HG03558 (cell line): Measurements from ENCODE around the gene CEBPE.
"Not testable (repeated sequence)": the region's sequence is repeated elsewhere in the genome, so short reads cannot be mapped to it uniquely, and the experiment has no call there.

Source experiments
- ATAC-seq: cut with Tn5 transposase; IDR thresholded peaks from one replicate; pipeline ENCODE4 v1.9.1; 2021; ENCODE audit warnings: moderate number of reproducible peaks; ENCODE audit not compliant: unreplicated experiment; ENCODE audit errors: extremely low read depth

CEBPE gene

DNA sequence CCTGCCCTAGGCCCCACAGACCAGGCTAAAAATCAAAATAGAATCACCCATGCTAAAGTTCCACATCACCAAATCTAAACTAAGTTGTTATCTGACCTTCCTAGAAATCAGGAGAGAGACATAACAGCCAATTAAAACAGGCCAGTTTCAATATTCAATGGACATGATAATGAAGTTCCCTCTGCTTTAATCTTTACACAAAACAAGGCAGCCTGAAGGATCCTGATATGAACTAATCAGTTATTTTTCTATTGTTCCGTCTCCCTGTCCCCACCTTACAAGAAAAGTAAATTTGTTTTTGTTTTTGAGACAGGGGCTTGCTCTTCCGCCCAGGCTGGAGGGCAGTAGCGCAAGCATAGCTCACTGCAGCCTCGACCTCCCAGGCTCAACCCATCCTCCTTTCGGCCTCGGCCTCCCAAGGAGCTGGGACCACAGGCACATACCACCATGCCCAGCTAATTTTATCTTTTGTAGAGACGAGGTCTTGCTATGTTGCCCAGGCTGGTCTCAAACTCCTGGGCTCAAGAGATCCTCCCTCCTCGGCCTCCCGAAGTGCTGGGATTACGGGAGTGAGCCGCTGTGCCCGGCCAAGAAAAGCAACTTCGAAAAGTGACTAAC, 5.4 kb upstream of the CEBPE start:
- ATAC-seq: no peak

DNA sequence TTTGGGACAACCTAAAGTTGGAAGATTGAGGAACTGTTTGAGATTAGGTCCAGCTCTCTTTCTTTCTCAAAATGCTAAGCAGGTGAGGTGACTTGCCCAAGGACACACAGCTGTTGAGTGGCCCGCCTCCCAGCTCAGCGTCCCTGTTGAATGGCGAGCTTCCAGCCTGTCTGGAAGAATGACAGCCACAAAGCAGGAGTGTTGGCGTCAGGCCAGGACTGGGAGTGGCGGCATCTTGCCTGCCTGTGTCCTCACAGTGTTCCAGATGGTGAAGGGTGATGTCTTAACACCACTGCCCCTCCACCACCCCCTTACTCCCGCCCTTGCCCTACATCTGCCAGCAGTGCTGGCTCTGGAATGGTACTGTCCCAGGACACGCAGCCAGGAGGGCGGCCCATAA, 4.4 kb upstream of the CEBPE start:
- no peak for ATAC-seq

DNA sequence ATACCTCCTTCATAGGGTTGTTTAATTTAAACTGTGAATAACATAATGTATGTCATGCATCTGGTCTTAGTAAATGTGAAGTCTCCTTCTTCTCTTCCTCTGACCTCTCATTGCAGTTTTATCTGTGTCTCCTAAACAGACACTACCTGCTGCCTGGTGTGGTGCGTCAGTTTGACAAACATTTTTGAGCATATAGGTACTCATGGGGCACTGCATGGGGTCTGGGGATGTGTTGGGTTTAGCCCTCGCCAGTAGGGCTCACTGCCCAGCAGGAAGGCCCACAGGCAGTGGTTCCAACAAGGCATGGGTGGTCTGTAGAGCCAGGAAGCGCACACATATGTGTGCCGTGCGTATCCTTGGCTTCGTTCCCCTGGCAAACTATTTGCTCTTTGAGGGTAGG, 3.0 kb upstream of the CEBPE start:
- ATAC-seq: no peak

DNA sequence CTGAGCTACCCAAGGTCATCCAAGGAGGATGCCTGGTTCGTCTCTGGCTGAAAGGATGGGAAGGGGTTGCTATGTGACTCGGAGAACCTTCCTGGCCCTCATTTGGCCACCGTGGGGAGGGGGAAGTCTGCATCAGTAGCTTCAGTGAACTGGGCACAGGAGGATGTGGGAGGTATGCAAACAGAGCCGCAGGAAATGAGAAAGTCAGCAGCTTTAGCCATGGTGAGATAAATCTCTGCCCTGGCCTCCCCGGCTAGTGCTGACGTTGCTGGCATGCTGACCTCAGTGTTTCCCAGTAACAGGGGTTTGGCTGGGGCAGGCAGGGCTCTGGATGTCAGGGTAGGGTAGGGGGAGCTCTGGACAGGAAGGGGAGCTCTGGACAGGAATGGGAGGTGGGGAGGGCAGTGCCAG, 2.3 kb upstream of the CEBPE start:
- no peak for ATAC-seq

DNA sequence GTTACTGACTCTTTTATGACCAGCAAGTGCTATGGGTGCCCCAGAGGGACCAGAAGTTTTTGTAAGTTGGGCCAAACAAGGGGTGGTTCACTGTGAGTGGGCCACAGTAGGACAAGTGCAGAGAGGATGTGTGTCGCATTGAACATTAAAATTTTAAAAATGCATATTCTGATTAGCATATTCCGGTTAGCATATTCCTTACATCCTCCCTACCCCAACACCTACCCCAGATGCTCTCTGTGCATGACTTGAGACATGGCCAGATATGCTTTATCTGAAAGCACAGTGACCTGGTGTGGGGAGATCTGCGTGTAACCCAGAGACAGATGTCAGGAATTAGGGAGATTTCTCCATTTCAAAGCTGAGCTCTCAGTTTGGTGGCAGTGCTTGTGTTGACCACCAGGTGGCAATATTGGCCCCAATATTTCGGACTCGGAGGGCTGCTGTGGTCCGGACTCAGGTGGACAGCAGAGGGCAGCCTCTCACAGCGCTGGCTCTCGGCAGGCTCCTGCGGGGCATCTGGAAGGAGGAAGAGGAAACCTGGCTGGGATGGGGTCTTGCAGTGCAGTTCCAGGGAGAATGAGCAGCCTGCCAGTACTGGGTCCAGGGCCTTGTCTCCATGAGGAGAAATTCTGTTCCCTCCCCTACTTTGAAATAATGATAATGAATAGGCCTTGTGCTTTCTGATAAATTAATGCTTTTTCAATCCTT, 1.6 kb upstream of the CEBPE start:
- ATAC-seq: no peak

DNA sequence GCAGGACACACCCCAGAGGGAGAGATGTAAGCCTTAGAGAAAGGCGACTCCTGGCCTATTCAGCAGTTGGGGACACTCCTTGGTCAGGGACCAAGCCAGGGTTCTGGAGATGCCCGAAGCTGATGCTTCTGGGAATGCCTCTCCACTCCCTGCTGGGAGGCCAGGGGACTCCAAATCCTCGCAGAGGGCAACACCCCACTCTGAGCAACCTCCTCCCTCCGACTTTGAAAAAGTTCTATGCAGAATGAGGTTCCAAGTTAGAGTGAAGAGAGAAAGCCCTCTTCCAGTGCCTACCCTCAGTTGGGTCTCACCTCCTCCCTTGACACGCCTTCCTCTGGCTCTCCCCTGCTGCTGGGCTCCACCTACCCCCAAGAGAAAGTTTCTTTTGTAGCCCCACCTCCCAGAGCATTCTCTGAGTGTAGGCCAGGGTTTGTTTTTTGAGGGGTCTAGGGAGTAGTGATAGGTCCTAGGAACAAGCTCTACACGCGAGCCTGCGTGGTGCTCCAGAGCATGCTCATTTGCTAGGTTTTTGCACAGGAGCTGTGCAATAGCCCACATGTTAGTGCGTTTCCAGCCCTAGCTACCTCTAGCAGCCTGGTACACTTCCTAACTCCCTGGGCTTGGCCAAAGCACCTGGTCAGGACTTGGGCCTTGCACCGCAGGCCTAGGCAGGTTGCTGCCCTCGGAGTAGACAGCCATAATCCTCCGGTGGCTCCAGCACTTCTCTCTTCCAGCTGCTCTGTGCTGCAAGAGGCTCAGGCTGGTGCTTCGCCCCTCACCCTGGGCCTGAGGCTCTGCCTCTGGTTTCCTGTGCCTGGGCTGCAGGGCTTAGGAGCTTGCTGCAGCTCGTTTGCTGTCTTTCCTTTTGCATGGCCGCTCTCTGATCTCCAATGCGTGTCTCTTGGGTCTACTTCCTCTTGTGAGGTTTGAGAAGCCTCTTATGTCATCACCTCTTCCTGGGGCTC, 590 bp upstream of the CEBPE start:
- ATAC-seq: no peak

DNA sequence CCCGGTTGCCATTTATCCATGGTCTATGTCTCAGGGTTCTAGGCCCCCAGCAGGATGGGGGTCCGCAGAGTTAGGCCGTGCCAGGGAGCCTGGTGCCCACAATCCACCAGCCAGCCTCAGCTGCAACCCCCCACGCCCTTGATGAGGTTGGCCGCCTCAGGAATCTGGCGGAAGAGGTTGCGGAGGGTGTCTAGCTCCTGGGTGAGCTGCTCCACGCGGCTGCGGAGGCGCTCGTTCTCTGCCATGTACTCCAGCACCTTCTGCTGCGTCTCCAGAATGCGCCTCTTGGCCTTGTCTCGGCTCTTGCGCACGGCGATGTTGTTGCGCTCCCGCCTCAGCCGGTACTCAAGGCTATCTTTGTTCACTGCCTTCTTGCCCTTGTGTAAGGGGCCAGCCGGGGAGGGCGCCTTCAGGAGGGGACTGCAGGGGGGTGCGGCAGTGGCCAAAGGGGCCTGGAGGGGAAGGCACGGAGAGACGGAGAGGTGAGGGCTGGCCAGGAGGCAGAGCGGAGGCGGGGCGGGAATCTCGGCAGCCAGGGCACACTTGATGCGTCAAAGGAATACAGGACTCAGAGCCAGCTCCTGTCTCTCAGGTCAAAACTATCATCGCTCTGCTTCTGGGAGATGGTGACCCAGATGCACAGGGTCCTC, 1.6 kb downstream of the CEBPE start:
- ATAC-seq: no peak

DNA sequence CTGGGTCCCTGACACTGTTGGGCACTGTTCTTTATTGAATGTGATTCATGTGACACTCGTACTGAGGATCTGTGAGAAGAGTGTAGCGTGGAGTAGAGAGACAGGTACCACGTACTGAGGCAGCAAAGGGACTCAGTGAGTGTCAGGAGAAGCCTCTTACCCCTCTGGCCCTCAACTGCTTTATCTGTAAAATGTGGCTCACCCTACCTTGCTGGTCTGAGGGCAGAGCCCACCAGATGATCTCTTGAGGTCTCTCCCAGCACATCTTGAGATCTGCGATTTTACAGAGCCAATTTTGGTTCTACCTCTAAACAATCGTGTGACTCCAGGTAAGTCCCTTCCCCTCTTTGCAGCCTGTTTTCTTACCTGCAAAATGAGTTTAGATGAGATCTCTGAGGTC, 3.1 kb downstream of the CEBPE start:
- no peak for ATAC-seq

DNA sequence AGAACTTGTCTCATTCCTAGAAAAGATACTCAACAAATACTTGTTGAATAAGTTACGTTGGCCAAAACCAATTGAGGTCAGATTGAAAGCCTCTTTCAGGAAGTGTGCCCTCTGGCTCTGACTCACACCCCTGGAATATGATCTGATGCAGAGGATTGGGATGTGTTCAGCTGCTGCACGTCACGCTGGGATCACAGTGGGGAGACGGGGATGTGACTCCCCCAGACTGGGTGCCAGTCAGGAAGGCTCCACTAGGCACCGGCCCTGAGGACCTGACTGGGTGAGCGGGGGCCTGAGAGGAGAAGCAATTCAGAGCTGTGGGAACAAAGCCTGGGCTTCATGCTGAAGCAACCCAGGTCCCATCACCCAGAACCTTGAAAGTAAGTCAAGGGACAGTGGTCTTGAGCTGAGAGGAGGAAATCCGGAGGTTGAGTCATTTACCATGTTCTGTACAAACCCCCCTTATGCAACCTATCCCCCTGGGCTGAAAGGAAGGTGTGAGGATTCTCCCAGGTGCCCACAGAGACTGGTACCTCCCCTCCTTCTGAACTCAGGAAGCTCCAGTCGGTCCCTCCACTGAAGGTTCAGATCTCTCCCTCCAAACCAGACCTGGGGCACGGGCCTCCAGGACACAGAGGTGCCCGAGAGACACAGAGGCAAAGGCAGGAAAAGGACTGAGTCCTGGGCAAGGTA, 3.9 kb downstream of the CEBPE start:
- no peak for ATAC-seq

DNA sequence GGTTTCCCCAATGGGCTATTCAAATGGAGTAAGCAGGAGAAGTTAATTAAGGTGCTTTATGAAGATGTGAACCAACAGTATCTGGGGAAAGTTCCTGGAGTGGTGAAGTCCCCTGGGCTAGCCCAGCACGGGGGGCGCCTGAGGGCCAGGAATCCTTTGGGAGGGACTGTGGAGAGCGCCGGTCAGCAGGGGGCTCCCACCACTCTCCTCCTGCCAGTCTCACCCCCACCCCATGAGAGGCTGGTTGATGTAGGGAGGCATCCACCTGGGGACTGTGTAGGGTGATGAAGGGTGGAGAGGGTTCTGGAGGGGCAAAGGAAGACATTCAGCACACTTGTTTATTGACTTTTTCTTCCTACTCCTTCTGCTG, 4.4 kb downstream of the CEBPE start:
- ATAC-seq: no peak

DNA sequence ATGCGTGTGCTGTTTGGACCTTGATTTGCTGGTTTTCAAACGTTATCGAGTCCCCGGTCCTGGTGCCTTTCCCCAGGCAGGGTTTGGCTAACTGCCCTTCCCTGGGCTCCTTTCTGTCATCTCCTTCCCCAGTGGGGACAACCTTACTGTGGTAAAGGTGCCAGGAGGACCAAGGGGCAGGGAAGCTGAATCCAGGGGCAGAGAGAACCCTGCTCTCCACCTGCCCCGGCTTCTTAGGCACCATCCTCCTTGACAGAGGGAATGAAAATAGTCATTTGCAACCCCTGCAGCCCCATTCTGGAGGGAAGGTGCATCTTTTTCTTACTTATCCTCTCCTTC, 5.0 kb downstream of the CEBPE start:
- no peak for ATAC-seq

DNA sequence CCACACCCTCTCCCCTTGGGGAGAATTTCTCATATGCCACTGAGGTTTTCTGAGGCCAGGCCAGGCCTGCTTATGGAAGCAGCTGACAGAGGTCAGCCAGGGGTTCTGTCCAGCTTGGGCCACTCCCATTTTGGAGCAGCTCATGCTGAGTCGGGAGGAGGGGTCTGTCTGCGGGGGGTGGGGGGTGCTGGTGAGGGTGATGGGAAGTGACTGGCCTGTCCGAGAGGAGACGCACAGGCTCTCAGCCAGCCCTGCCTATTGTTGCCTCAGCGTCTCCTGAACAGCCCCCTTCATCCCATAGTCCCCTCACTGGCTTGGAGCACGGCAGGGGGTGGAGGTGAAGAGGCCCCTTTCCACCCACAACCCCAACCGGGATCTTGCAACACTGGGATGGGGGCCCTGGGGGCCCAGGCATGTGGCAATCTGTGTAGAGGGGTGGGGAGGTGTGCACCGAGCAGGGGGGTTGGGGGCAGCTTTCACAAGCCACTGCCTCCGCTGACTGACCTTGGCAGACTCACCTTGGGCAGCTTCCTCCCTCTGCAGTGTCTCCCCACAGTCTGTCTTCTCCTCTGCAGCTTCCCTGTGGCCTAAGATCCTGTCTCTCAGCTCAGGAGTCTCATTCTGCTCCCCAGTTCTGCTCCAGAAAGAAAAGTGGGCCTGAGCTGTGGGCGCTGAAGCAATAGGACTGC, 5.5 kb downstream of the CEBPE start:
- no peak for ATAC-seq

DNA sequence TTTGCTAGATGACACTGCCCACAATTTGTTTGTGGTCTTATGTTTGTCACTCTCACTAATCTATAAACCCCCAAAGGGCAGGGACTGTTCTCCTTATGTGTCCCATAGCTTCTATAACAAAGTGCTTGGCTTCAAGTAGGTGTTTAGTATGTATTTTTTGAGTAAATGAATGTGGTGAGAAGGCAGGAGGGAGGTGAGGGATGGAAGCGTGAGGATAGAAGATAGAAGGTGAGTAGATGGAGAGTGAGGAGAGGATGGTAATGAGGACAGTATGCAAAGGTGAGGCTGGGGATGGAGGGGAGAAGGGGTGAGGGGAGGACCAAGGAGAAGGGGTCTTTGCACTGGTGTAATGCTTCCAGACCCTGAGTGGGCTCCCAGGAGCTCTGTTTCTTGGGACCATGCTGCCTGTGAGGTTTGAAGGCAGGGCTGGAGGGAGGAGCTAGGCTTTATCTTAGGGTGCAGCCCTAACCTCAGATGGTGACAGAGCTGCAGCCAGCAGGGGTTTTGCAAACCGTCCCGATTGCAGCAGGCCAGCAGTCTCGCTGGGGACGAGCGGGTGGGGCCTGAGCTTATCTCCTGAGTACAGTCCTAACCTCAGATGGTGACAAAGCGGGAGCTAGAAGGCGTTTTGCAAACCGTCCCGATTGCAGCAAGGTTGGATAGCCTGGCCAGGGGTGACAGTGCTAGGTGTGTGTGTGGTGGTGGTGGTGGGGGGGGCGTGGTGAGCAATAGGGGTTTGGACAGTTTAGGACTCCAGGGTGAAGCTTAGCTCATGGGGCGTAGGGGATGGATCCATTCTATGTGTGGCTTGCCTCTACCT, 6.5 kb downstream of the CEBPE start:
- no peak for ATAC-seq

DNA sequence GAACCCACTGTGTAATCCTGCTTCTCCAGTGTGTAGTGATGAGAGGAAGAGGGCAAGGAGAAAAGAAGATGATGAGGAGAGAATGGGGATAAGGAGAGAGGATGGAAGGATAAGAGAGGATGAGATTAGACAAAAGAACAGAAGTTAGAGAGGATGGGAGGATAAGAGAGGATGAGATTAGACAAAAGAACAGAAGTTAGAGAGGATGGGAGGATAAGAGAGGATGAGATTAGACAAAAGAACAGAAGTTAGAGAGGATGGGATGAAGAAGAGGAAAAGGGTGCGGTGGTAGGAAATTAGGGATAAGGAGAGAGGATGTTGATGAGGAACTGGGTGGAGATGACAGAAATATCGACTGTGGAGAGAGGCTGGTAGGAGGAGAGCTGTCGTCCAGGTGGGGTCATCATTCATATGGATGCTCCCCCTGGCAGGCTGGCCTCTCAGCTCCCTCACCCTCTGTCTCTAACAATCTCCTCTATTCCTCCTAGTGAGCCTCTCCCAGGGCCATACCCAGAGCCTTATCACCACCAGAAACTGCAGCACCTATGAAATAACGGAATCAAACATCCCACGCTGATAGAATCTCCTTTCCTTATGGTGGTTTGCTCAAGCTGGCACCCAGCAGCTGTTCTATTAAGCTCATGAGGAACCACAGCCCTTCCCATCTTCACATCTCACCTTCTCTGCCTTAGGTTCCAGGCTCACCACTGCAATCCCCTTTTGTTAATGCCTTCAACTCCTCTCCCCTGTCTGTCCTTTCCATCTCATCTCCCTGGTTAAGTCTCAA, 8.3 kb downstream of the CEBPE start:
- ATAC-seq: no peak

DNA sequence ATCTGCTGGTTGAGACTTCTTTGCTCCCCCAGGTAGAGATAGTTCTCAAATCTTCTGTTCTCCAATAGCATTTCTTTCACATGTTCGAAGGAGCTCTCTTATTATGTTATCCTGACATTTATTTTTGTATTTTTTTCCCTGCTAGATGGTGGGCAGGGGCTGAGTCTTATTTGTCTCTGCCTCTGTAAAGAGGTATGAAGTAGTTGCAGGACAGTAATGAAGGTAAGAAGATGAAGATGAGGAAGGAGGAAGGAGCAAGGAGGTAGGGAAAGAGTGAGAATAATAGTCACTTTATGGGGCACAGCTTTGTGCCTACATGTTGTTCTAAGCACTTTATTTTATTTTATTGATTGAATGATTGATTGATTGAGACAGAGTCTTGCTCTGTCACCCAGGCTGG, 9.3 kb downstream of the CEBPE start:
- ATAC-seq: no peak

DNA sequence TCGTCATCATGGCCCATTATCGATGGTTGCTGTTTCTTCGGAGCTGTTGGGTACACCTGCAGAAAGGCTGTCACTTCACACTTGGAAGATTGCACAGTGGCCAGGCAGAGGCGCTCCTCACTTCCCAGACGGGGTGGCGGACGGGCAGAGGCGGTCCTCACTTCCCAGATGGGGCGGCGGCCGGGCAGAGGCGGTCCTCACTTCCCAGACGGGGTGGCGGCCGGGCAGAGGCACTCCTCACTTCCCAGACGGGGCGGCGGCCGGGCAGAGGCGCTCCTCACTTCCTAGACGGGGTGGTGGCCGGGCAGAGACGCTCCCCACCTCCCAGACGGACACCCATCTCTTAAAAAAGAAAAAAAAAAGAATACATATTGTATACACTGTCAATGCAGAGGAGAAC, 10.9 kb downstream of the CEBPE start:
- not testable (repeated sequence) for ATAC-seq

DNA sequence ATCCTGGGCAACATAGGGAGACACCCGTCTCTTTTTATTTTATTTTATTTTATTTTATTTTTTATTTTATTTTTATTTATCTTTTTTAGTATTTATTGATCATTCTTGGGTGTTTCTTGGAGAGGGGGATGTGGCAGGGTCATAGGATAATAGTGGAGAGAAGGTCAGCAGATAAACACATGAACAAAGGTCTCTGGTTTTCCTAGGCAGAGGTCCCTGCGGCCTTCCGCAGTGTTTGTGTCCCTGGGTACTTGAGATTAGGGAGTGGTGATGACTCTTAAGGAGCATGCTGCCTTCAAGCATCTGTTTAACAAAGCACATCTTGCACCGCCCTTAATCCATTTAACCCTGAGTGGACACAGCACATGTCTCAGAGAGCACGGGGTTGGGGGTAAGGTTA, 11.4 kb downstream of the CEBPE start:
- not testable (repeated sequence) for ATAC-seq

DNA sequence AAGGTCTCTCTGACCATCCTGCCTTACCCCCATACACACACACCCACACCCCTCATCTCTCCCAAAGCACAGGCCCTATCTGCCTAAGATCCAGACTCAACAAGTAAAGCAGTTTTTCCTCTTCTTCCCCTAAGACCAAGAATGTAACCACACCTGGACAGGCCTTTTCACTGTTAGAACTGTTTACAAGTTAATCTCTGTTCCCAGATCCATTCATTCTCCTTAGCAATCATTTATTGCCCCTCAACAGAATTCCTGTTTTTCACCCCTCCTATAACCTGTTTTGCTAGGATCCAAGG, 12.4 kb downstream of the CEBPE start:
- ATAC-seq: no peak
